HepG2 (cell line): Measurements from ENCODE around the gene CLIP2. TPM values are rescaled to one million over a fixed set of nuclear protein-coding genes. Genes with fewer than 3 reads are reported as not detected.

Experiments used
- ATAC-seq: fragments of 200-7000 bp; cut with Tn5 transposase; 3 replicates; pipeline ENCODE4 v1.9.1; 2020; ENCODE audit warnings: mild to moderate bottlenecking, moderate library complexity
- Bru-seq: library from RNA; stranded (reverse); fragments of 400-500 nt; gene quantifications from one replicate; lab custom pipeline; 2021; lab: Mats Ljungman, UMichigan
- BruChase-seq, 2 experiments: library from RNA; stranded (reverse); fragments of 400-500 nt; gene quantifications; one replicate each; lab custom pipeline; 2021; lab: Mats Ljungman, UMichigan
- BruUV-seq: library from RNA; stranded (reverse); fragments of 400-500 nt; replicated peaks from 2 replicates; lab custom pipeline; 2021; lab: Mats Ljungman, UMichigan
- CTCF ChIA-PET: fragments of 300-600 bp; formaldehyde crosslinking; extraction: SDS; loops from one replicate; lab custom pipeline; 2021; ENCODE audit warnings: low total read pairs, inconsistent platforms, low intra/inter-chr PET ratio; lab: Yijun Ruan, JAX
- POLR2A ChIA-PET: fragments of 350-600 bp; sonication (Branson Sonifier 250); formaldehyde crosslinking; loops from one replicate; lab custom pipeline; 2020; ENCODE audit warnings: antibody characterized with exemption, inconsistent platforms; lab: Yijun Ruan, JAX
- DNase-seq: peaks from one replicate; pipeline ENCODE4 v3.0.0-alpha.2; 2015; ENCODE audit warnings: low spot score
- FAIRE-seq: peaks from 3 replicates; lab custom pipeline; 2011; peaks lifted over from hg19 to GRCh38; lab: Jason Lieb, UNC
- H2AFZ ChIP-seq: one replicate; pipeline ENCODE4 v1.6.1; 2011; ENCODE audit warnings: low read length, inconsistent platforms
- H3K27ac ChIP-seq: fragments of 300-600 bp; 3 replicates; pipeline ENCODE4 v1.8.0; 2011; ENCODE audit warnings: mixed run types, mild to moderate bottlenecking, mixed read lengths, low read length, inconsistent platforms; ENCODE audit not compliant: insufficient read depth; ENCODE audit errors: extremely low read length
- H3K27me3 ChIP-seq, 2 experiments: fragments of 200-600 bp in 1 of 2; 2 replicates in 1 of 2; 3 replicates in 1 of 2; pipeline versions ENCODE4 v1.6.0 to v1.8.0; 2011; ENCODE audit warnings: low read length in 2 of 2, mild to moderate bottlenecking in 2 of 2, moderate library complexity in 2 of 2, inconsistent platforms in 1 of 2; ENCODE audit not compliant: insufficient read depth in 2 of 2, control insufficient read depth in 1 of 2
- H3K36me3 ChIP-seq, 2 experiments: fragments of 200-600 bp in 1 of 2; replicated peaks in 1 of 2; 2 replicates in 1 of 2; 3 replicates in 1 of 2; pipeline versions ENCODE4 v1.5.1 to v1.8.0; 2011; ENCODE audit warnings: low read length in 2 of 2, inconsistent platforms in 1 of 2; ENCODE audit not compliant: insufficient read depth in 2 of 2, control insufficient read depth in 1 of 2
- H3K4me1 ChIP-seq: 2 replicates; pipeline ENCODE4 v1.5.1; 2012; ENCODE audit warnings: low read length, inconsistent platforms; ENCODE audit not compliant: insufficient read depth
- H3K4me2 ChIP-seq: 2 replicates; pipeline ENCODE4 v1.6.0; 2011; ENCODE audit warnings: low read depth, low read length, inconsistent platforms
- H3K4me3 ChIP-seq, 3 experiments: fragments of 200-600 bp in 1 of 3; sonication (generic), shearing (Covaris generic) in 1 of 3; replicated peaks in 1 of 3; 2 replicates each; pipeline ENCODE4 v1.5.1; 2011 to 2016; ENCODE audit warnings: low read length in 3 of 3, inconsistent platforms in 2 of 3, low read depth in 2 of 3, mild to moderate bottlenecking in 2 of 3, control low read depth in 1 of 3, mixed read lengths in 1 of 3; ENCODE audit not compliant: insufficient read depth in 1 of 3
- H3K79me2 ChIP-seq: one replicate; pipeline ENCODE4 v1.6.1; 2011; ENCODE audit warnings: low read length, inconsistent platforms; ENCODE audit not compliant: insufficient read depth
- H3K9ac ChIP-seq: 2 replicates; pipeline ENCODE4 v1.6.0; 2011; ENCODE audit warnings: mild to moderate bottlenecking, low read depth, low read length, inconsistent platforms; ENCODE audit not compliant: insufficient read depth
- H3K9me3 ChIP-seq: 2 replicates; pipeline ENCODE4 v1.5.1; 2012; ENCODE audit warnings: mild to moderate bottlenecking, low read length
- H4K20me1 ChIP-seq: 2 replicates; pipeline ENCODE4 v1.6.0; 2011; ENCODE audit warnings: inconsistent platforms, mild to moderate bottlenecking, low read length, moderate library complexity; ENCODE audit not compliant: insufficient read depth
- BHLHE40 ChIP-seq: IDR thresholded peaks from 2 replicates; pipeline ENCODE4 v1.6.1; 2011; ENCODE audit warnings: low read length, improper control_type of control experiment
- HNRNPLL ChIP-seq: fragments of 200-400 bp; formaldehyde crosslinking; IDR thresholded peaks from 2 replicates; pipeline ENCODE4 v1.6.1; 2017; ENCODE audit warnings: mild to moderate bottlenecking, low read depth, low read length; ENCODE audit not compliant: poor library complexity, severe bottlenecking
- RFXAP ChIP-seq: sonication (generic); formaldehyde crosslinking; IDR thresholded peaks from 2 replicates; pipeline ENCODE4 v1.4.0; 2020; ENCODE audit warnings: missing genetic modification reagents, borderline replicate concordance
- YEATS2 ChIP-seq: sonication (generic); formaldehyde crosslinking; IDR thresholded peaks from 2 replicates; pipeline ENCODE4 v1.4.0; 2020; ENCODE audit warnings: missing genetic modification reagents, borderline replicate concordance
- ZHX1 ChIP-seq: sonication (generic); formaldehyde crosslinking; IDR thresholded peaks from 2 replicates; pipeline ENCODE4 v1.8.1; 2022; ENCODE audit warnings: low read depth, mild to moderate bottlenecking, missing genetic modification reagents
- ZNF235 ChIP-seq: sonication (generic); formaldehyde crosslinking; IDR thresholded peaks from 2 replicates; pipeline ENCODE4 v1.8.1; 2023; ENCODE audit warnings: mild to moderate bottlenecking, missing genetic modification reagents, borderline replicate concordance
- ZNF24 ChIP-seq: fragments of 450-650 bp; IDR thresholded peaks from 2 replicates; pipeline ENCODE4 v1.6.1; 2017; ENCODE audit warnings: antibody characterized with exemption, mild to moderate bottlenecking
- ZNF331 ChIP-seq: sonication (generic); formaldehyde crosslinking; IDR thresholded peaks from 2 replicates; pipeline ENCODE4 v1.4.0; 2020; ENCODE audit warnings: missing genetic modification reagents
- ZNF367 ChIP-seq: sonication (generic); formaldehyde crosslinking; IDR thresholded peaks from 2 replicates; pipeline ENCODE4 v1.4.0; 2020; ENCODE audit warnings: missing genetic modification reagents, borderline replicate concordance
- ZNF580 ChIP-seq: IDR thresholded peaks from 2 replicates; pipeline ENCODE4 v1.6.1; 2016; ENCODE audit warnings: low read depth, borderline replicate concordance
- WGBS: methylation state at CpG from one replicate; pipeline ENCODE4 v1.1.6; 2017; ENCODE audit warnings: low lambda C conversion rate; 5-methylcytosine and 5-hydroxymethylcytosine counted together
- in situ Hi-C: cut with HindIII; loops from 2 replicates; pipeline ENCODE4 v1.10.0; 2017; ENCODE audit warnings: low pct_unique_long_range_greater_than_20kb; ENCODE audit not compliant: extremely low pct_ligation_motif_present
- intact Hi-C: fragments of 100-400 bp; cut with micrococcal nuclease; formaldehyde crosslinking; loops from one replicate; pipeline ENCODE4 v1.10.0; 2022; ENCODE audit not compliant: unreplicated experiment
- long read RNA-seq, 2 experiments: library from RNA in 1 of 2; library from polyadenylated mRNA in 1 of 2; stranded (forward) in 1 of 2; unstranded in 1 of 2; transcript quantifications; one replicate each; pipeline ENCODE4 v2.0.0, GENCODE V29; 2019 to 2022
- polyA minus RNA-seq, 3 experiments: library from RNA; depleted of rRNA, polyadenylated mRNA; stranded (reverse); fragments of >200 nt; gene quantifications; 2 replicates each; pipeline ENCODE4 v1.2.3, GENCODE V29; 2011; ENCODE audit warnings: low replicate concordance in 1 of 3
- polyA plus RNA-seq, 8 experiments: library from polyadenylated mRNA; depleted of rRNA in 3 of 8; stranded (reverse) in 7 of 8; unstranded in 1 of 8; fragments of >200 nt; fragmentation: Illumina TruSeq in 4 of 8; extraction: Trizol in 4 of 8; gene quantifications; 2 replicates each; pipeline versions ENCODE4 v1.2.1 to v1.2.3, GENCODE V29; 2011 to 2016; ENCODE audit warnings: low read depth in 4 of 8, missing spikeins in 1 of 8, mixed read lengths in 1 of 8; ENCODE audit not compliant: insufficient read depth in 1 of 8
- total RNA-seq, 5 experiments: library from RNA; depleted of rRNA; stranded (reverse); fragments of >200 nt; fragmentation: Illumina TruSeq; extraction: Trizol; gene quantifications; 2 replicates each; pipeline ENCODE4 v1.2.3, GENCODE V29; 2016; ENCODE audit warnings: low read depth in 1 of 5
- TF ChIP-seq, protein P1 (sequence below): sonication (generic); formaldehyde crosslinking; IDR thresholded peaks from 2 replicates; pipeline ENCODE4 v1.8.0; 2022; ENCODE audit warnings: low read depth, missing genetic modification reagents
- TF ChIP-seq, protein P2 (sequence below): sonication (generic); formaldehyde crosslinking; IDR thresholded peaks from 2 replicates; pipeline ENCODE4 v1.4.0; 2020; ENCODE audit warnings: missing genetic modification reagents; ENCODE audit errors: not compliant biosample characterization

Gene CLIP2
- total RNA-seq (2016; rRNA removed; fragmentation: Illumina TruSeq; extraction: Trizol): 13.6 and 17.4 TPM in 2 replicates
- total RNA-seq (2016; cell fraction: cytosol; rRNA removed; fragmentation: Illumina TruSeq; extraction: Trizol; ENCODE audit: low read depth): 7.5 and 7.6 TPM in 2 replicates
- 10.6 and 19.9 TPM in 2 replicates for total RNA-seq (2016; cell fraction: insoluble cytoplasmic fraction; rRNA removed; fragmentation: Illumina TruSeq; extraction: Trizol)
- 9.6 and 10.3 TPM in 2 replicates for total RNA-seq (2016; cell fraction: membrane; rRNA removed; fragmentation: Illumina TruSeq; extraction: Trizol)
- total RNA-seq (2016; cell fraction: nucleus; rRNA removed; fragmentation: Illumina TruSeq; extraction: Trizol): 15.2 and 16.4 TPM in 2 replicates
- 6.5 and 9.2 TPM in 2 replicates for polyA plus RNA-seq (2011; rRNA removed)
- 6.5 and 7.4 TPM in 2 replicates for polyA plus RNA-seq (2011; cell fraction: cytosol; rRNA removed)
- 19.0 and 19.1 TPM in 2 replicates for polyA plus RNA-seq (2011; cell fraction: nucleus; rRNA removed)
- polyA plus RNA-seq (2012): 14.2 and 32.5 TPM in 2 replicates
- 1.6 and 1.8 TPM in 2 replicates for polyA plus RNA-seq (2016; cell fraction: cytosol; fragmentation: Illumina TruSeq; extraction: Trizol; ENCODE audit: low read depth)
- polyA plus RNA-seq (2016; cell fraction: insoluble cytoplasmic fraction; fragmentation: Illumina TruSeq; extraction: Trizol; ENCODE audit: low read depth): 10.0 and 13.1 TPM in 2 replicates
- 4.5 and 5.2 TPM in 2 replicates for polyA plus RNA-seq (2016; cell fraction: membrane; fragmentation: Illumina TruSeq; extraction: Trizol; ENCODE audit: low read depth)
- polyA plus RNA-seq (2016; cell fraction: nucleus; fragmentation: Illumina TruSeq; extraction: Trizol; ENCODE audit: insufficient read depth, low read depth): 22.6 and 24.8 TPM in 2 replicates
- 2.9 and 19.1 TPM in 2 replicates for polyA minus RNA-seq (2011; rRNA and poly(A)+ RNA removed; ENCODE audit: low replicate concordance)
- polyA minus RNA-seq (2011; cell fraction: cytosol; rRNA and poly(A)+ RNA removed): 9.1 and 11.1 TPM in 2 replicates
- 14.3 and 17.3 TPM in 2 replicates for polyA minus RNA-seq (2011; cell fraction: nucleus; rRNA and poly(A)+ RNA removed)
- Bru-seq, nascent RNA: percentile 60 among the genes with signal in this experiment
- percentile 71 among the genes with signal in this experiment for BruChase-seq, experiment 1, labeled RNA remaining after a 6-hour chase
- BruChase-seq, experiment 2, labeled RNA remaining after a 2-hour chase: percentile 68 among the genes with signal in this experiment
- long read RNA-seq, experiment 1, partial matches to known transcripts: 0 of 6 reads
- long read RNA-seq, experiment 1, other reads (novel, unspliced or antisense): 6 of 6 reads
- long read RNA-seq, experiment 2, full-length matches to known transcripts: 12 of 155 reads
- long read RNA-seq, experiment 2, partial matches to known transcripts: 131 of 155 reads
- long read RNA-seq, experiment 2, other reads (novel, unspliced or antisense): 12 of 155 reads

DNA sequence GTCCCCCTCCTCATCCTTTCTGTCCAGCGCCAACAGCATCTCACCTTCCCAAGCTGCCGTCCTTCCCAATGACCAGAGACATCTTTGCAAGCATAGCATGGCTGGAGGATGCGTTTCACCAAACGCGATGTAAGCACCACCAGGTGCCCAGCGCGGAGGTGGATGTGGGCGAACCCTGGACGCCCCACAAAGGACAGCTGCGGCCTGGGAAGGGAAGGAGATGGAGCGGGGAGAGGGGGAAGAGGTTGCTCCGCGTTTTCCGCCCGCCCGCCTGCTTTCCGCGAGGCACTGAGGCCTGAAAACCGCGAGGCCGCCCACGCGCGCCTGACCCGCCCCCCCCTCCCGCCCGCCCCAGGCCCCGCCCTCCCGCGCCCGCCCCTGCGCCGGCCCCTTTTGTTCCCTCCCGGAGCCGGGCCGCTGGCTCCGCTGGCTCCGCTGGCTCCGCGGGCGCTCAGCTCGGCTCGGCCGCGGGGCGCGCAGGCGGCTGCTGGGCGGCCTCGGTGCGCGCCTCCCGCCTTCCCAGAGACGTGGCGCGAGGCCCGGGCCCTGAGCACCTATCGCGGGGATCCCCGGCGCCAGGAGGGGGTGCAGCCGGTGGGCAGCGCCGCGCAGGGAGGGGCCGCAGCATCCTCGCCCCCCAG is at the start of gene CLIP2:
CLIP2 (plus strand) TSS at position 390 of the 641 bp plus-strand sequence. CDS start 28,140 bp downstream, outside the sequence.
- Histone ChIP-seq H3K9ac (peak within 1 kb of the TSS; percentile 75), H3K4me1 (peaks cover 73% of the 10 kb centered on the region), H3K27me3 (no peaks in the 10 kb centered on the region), H3K9me3 (no peaks in the 10 kb centered on the region), H4K20me1 (no peaks in the 10 kb centered on the region), H3K4me2 (peak within 1 kb of the TSS; percentile 96), H2AFZ (peak within 1 kb of the TSS; percentile 68), H3K4me3 (peak within 1 kb of the TSS; percentile 66 to 90 (median 83)), H3K27ac (peak within 1 kb of the TSS; percentile 31), H3K79me2 (peaks cover 34% of the 10 kb centered on the region), H3K36me3 (no peaks in the 10 kb centered on the region)
- DNase-seq: peak; percentile 41
- CTCF ChIA-PET: interaction anchor here (1.2 kb wide), 1 partner anchor 17 kb away, joined by 3 read pairs; no protein-coding TSS in a partner anchor
- peak; percentile 69 for ATAC-seq
- BruUV-seq: no TSS peak
- intact Hi-C loops: loop anchor here (5.0 kb wide), 1 partner anchor 113 kb away; no protein-coding TSS in a partner anchor
- in situ Hi-C loops: no loop called here
- 3% methylated on average over 9 of the region's 67 CpGs for WGBS
- POLR2A ChIA-PET: interaction anchor here (2.2 to 8.4 kb wide), 4 partner anchors 10 to 26 kb away, joined by 12 to 60 read pairs (median 30); no protein-coding TSS in a partner anchor
- no peak for FAIRE-seq
- TF ChIP-seq HNRNPLL (peak; percentile 96), ZNF580 (CRISPR knock-in tag) (no peak), ZNF331 (no peak), ZHX1 (CRISPR knock-in tag) (no peak), YEATS2 (CRISPR knock-in tag) (no peak), ZNF24 (no peak), BHLHE40 (no peak), ZNF235 (CRISPR knock-in tag) (no peak), RFXAP (no peak), ZNF367 (CRISPR knock-in tag) (no peak)
- TF ChIP-seq, protein P1, sequence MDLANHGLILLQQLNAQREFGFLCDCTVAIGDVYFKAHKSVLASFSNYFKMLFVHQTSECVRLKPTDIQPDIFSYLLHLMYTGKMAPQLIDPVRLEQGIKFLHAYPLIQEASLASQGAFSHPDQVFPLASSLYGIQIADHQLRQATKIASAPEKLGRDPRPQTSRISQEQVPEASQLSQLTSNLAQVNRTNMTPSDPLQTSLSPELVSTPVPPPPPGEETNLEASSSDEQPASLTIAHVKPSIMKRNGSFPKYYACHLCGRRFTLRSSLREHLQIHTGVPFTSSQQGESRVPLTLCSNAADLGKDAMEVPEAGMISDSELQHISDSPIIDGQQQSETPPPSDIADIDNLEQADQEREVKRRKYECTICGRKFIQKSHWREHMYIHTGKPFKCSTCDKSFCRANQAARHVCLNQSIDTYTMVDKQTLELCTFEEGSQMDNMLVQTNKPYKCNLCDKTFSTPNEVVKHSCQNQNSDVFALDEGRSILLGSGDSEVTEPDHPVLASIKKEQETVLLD: 0 out of 2 replicates have a peak, but pooled peaks have one; percentile 42
- TF ChIP-seq, protein P2, sequence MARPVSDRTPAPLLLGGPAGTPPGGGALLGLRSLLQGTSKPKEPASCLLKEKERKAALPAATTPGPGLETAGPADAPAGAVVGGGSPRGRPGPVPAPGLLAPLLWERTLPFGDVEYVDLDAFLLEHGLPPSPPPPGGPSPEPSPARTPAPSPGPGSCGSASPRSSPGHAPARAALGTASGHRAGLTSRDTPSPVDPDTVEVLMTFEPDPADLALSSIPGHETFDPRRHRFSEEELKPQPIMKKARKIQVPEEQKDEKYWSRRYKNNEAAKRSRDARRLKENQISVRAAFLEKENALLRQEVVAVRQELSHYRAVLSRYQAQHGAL (CRISPR knock-in tag): no peak
